ENCODE measurements around the gene MSH5. TPM values are rescaled to one million over a fixed set of nuclear protein-coding genes. Genes with fewer than 3 reads are reported as not detected.

MSH5 gene
- total RNA-seq, 2 experiments from 2014 or later: 96.9 to 105 TPM

- ChIA-PET POLR2A (interaction anchor here (0.7 to 1.3 kb wide), 3 partner anchors 9 to 183 kb away, joined by 3 to 4 read pairs (median 4); partner anchors contain the start of gene LY6G6D), CTCF (interaction anchor here (1.0 to 1.7 kb wide), 4 partner anchors 11 to 83 kb away, joined by 3 to 5 read pairs (median 3); partner anchors contain the start of gene LSM2)
- no peak overlapping the region for H3K27ac Mint-ChIP-seq
- H3K4me3 Mint-ChIP-seq: no peak overlapping the region
- no peaks in the 10 kb centered on the region for H3K27me3 Mint-ChIP-seq
- no peaks in the 10 kb centered on the region for H3K9me3 Mint-ChIP-seq
- DNase-seq: no peak
- H3K4me1 Mint-ChIP-seq (ENCODE audit: low read depth): peaks cover 41% of the 10 kb centered on the region
- ATAC-seq: no peak
- intact Hi-C loops (cut with micrococcal nuclease): no loop called here
- peaks cover 1% of the 10 kb centered on the region for H3K36me3 Mint-ChIP-seq (ENCODE audit: low read depth)
- TF ChIP-seq CTCF (IDR thresholded peaks at IDR 0.05): no peak
Observed at GRCh38 chr6:31723980-31724691, 15.7 kb upstream of the MSH5 start.

GRCh38 chr6:31725502-31726350 lies 14.1 kb upstream of the MSH5 start:
- no peak for ATAC-seq
- CTCF ChIA-PET: interaction anchor here (1.0 to 6.5 kb wide), 5 partner anchors 36 to 105 kb away, joined by 3 to 35 read pairs (median 3); no protein-coding TSS in a partner anchor
- POLR2A ChIA-PET: interaction anchor here (1.0 to 2.0 kb wide), 2 partner anchors 11 to 87 kb away, joined by 4 to 7 read pairs; partner anchors contain the start of gene CLIC1
- Mint-ChIP-seq H3K36me3 (ENCODE audit: low read depth) (peaks cover 8% of the 10 kb centered on the region), H3K27ac (no peak overlapping the region), H3K9me3 (no peaks in the 10 kb centered on the region), H3K4me3 (no peak overlapping the region), H3K4me1 (ENCODE audit: low read depth) (peaks cover 54% of the 10 kb centered on the region), H3K27me3 (no peaks in the 10 kb centered on the region)
- intact Hi-C loops (cut with micrococcal nuclease): no loop called here
- TF ChIP-seq CTCF (IDR thresholded peaks at IDR 0.05): no peak
- no peak for DNase-seq

GRCh38 chr6:31727034-31727716 lies 12.6 kb upstream of the MSH5 start:
- Mint-ChIP-seq H3K27ac (peak overlapping the region; percentile 44), H3K4me1 (ENCODE audit: low read depth) (peaks cover 60% of the 10 kb centered on the region), H3K27me3 (no peaks in the 10 kb centered on the region), H3K4me3 (peak overlapping the region; percentile 36), H3K9me3 (no peaks in the 10 kb centered on the region), H3K36me3 (ENCODE audit: low read depth) (peaks cover 17% of the 10 kb centered on the region)
- intact Hi-C loops (cut with micrococcal nuclease): no loop called here
- peak; percentile 57 for DNase-seq
- TF ChIP-seq CTCF (IDR thresholded peaks at IDR 0.05): no peak
- POLR2A ChIA-PET: interaction anchor here (0.7 to 2.0 kb wide), 5 partner anchors 8 to 60 kb away, joined by 3 to 7 read pairs (median 5); partner anchors contain the start of genes ABHD16A and CLIC1
- CTCF ChIA-PET: interaction anchor here (1.0 to 6.5 kb wide), 5 partner anchors 12 to 103 kb away, joined by 3 to 35 read pairs (median 3); partner anchors contain the start of genes CLIC1 and MSH5
- peak; percentile 41 for ATAC-seq

- CTCF ChIA-PET: interaction anchor here (1.1 to 6.5 kb wide), 6 partner anchors 11 to 100 kb away, joined by 3 to 35 read pairs (median 7); partner anchors contain the start of genes CLIC1, HSPA1B, MSH5 and VARS1
- Mint-ChIP-seq H3K36me3 (ENCODE audit: low read depth) (peaks cover 22% of the 10 kb centered on the region), H3K4me1 (ENCODE audit: low read depth) (peaks cover 60% of the 10 kb centered on the region), H3K27ac (peak overlapping the region; percentile 19), H3K4me3 (peak overlapping the region; percentile 36), H3K9me3 (no peaks in the 10 kb centered on the region), H3K27me3 (no peaks in the 10 kb centered on the region)
- intact Hi-C loops (cut with micrococcal nuclease): no loop called here
- peak; percentile 4 for ATAC-seq
- DNase-seq: no peak
- POLR2A ChIA-PET: interaction anchor here (0.7 to 3.0 kb wide), 9 partner anchors 7 to 63 kb away, joined by 3 to 11 read pairs (median 4); partner anchors contain the start of genes ABHD16A, CLIC1, GPANK1 and LY6G5B
- TF ChIP-seq CTCF (IDR thresholded peaks at IDR 0.05): no peak
Observed at GRCh38 chr6:31727717-31728671, 11.8 kb upstream of the MSH5 start.
